ENCODE data around the gene VAV3.
"Not testable (repeated sequence)": the region's sequence is repeated elsewhere in the genome, so short reads cannot be mapped to it uniquely, and the experiment has no call there.

Gene VAV3

GRCh38 chr1:107935396-107936064, 29.4 kb downstream of the VAV3 start:
- DNase-seq = no peak

DNA sequence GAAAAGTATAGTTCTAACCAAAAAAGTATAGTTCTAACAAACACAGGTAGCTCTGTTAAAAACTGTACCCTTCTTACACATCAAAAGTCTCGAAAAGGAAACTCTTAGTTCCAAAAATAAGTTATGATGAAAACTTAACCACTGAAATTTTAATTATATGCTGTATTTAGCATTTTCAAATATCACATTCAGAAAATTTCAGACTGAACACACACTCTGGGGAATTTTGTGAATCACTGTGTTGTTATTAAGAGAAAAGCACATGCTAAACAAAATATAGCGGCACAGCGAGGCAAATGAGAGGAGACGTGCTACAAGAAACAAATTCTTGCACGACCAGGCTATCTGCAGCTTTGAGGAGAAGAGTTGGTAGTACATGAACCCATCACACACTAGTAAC, 30.4 kb downstream of the VAV3 start:
- no peak for DNase-seq

DNA sequence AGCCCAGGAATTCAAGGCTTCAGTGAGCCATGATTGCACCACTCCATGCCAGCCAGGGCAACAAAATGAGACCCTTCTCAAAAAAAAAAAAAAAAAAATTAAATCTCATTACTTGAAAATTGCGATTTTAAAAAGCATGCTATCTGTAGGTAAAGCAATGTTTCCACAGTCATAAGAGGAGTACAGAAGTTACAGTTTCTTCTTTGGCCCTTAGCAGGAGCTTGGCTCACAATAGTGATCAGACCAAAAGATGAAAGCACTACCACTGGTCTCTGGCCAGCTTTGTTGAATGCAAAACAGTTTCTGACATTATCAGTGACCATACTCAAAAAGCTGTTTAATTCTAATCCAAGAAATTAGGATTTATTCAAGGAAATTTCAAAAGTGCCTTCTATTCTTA, 31.2 kb downstream of the VAV3 start:
- DNase-seq = no peak

DNA sequence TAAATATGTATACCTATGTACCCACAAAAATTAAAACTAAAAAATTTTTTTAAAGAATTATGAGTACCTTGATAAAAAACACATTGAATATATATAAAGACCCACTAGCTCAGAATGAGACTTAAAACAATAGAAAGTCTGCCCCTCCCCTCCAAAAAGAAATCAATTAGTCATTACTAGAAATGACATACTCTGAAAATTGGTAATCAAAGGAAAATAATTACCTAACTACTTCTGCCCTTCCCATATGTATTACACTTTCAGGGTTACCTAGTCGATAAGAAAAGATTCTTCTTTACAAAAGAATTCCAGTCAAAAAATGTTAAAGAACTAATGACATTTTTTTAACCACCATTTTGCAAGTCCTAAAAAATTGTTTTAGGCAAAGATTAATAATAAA, 34.7 kb downstream of the VAV3 start:
- no peak for DNase-seq

DNA sequence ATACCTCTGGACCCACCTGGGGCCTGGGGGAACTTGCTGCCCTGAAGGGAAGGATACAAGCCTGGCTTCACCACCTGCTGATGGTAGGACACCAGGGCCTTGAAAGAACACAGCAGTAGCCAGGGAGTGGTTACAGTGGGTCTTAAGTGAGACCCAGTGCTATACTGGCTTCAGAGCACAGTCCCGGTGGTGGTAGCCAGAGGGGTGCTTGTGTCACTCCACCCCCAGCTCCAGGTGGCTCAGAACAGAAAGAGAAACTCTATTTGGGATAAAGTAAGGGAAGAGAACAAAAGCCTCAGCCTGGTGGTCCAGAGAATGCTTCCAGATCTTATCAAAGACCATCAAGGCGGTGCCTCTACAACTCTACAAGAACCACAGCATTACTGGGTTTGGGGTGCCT, 37.2 kb downstream of the VAV3 start:
- DNase-seq = no peak

DNA sequence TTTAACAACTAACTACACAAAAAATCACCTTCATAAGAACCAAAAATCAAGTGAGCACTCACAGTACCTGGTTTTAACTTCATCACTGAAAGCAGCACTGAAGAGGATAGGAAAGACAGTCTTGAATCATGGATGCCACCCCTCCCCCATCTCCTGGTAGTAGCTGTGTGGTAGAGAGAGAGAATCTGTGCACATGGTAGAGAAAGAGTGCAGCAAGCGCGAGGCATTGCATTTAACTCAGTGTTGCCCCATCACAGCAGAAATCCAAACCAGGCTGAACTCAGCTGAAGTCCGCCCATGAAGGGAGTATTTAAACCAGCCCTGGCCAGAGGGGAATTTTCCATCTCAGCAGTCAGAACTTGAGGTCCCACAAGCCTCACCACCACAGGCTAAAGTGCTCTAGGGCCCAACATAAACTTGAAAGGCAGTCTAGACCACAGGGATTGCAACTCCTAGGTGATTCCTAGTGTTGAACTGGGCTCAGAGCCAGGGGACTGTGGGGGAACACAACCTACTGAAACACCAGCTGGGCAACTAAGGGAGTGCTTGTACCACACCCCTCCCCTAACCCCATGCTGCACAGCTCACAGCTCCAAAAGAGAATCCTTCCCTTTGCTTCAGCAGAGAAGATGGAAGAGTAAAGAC, 38.4 kb downstream of the VAV3 start:
- no peak for DNase-seq

GRCh38 chr1:107925565-107925964, 39.4 kb downstream of the VAV3 start:
- no peak for DNase-seq

DNA sequence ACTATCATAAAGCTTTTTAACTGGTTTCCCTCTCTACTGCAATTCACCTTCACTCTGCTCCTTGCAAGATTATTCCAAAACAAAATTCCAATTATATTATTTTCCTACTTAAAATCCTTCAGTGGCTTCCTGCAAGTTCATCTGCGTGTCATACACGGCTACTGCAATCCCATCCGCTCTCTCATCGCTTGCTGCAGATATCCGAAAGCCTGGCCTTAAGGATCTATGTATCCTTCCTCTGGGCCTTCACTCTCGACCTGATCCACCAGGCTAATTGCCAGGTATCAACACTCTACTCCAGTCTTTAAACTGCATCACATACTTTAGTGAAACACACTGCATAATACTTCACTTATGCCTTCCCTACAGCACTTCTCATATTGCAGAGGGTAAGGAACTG, 44.0 kb downstream of the VAV3 start:
- no peak for DNase-seq

DNA sequence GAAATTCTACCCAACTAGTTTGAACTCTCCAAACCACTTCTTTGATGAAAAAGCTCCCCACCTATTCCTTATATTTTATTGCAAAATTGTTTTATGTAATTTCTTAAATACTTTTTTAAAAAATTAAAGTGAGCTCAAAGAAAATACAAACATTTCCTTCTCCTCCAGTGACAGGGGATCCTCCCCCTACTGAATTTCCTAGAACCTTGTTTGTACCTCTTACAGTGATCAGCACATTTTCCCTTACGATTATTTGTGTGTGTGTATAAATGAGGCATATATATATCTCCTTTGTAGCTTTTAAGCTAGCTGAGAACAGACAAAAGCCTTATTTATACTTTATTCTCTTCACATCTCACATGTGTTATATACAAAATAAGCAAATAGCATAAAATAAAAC, 44.4 kb downstream of the VAV3 start:
- DNase-seq = no peak

GRCh38 chr1:107919953-107920352, 45.0 kb downstream of the VAV3 start:
- DNase-seq = no peak

GRCh38 chr1:107914119-107914765, 50.7 kb downstream of the VAV3 start:
- no peak for DNase-seq

GRCh38 chr1:107912656-107913055, 52.3 kb downstream of the VAV3 start:
- DNase-seq = no peak

- DNase-seq = no peak
These were observed 64.7 kb downstream of the VAV3 start for GRCh38 chr1:107900090-107900945.

GRCh38 chr1:107899655-107900054, 65.3 kb downstream of the VAV3 start:
- DNase-seq = no peak

DNA sequence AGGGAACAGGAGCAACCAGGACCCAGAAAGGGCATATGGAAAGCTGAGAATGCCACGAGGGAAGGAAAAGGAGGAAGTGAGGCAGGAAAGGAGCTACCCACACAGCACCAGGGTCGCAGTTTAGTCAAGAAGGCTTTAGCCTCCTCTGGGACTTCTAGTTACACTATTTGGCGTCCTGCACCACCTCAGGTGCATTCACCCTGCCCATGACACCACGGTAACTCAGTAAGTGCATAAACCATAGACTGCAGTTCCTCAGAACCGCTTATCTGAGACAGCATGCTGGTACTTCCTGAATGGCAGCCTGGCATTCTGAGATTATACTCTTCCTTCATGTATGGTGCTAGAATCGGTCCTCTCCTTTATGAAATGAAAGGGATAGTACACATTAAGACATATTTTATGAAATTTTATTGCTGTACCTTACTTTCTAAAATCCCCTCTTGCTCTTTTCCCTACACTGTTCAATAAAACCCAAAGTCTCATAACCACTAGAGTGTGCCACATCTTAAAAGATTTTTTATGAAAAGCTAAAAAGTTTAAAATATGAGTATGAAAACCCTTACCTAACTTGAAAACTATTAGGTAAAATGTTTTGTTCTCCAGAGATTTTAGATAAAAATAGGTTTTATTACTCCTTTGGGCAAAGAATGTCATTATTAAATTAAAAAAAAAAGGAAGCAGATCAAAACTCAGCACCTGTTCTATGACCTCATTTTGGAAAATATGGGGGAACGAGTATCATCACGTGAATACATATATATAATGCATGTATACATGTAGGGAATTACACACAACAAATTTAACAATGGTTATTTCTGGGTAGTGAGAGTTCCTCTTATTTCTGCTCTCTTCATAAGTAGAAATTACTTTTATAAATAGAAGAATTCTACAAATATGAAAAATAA, 67.3 kb downstream of the VAV3 start:
- no peak for DNase-seq

DNA sequence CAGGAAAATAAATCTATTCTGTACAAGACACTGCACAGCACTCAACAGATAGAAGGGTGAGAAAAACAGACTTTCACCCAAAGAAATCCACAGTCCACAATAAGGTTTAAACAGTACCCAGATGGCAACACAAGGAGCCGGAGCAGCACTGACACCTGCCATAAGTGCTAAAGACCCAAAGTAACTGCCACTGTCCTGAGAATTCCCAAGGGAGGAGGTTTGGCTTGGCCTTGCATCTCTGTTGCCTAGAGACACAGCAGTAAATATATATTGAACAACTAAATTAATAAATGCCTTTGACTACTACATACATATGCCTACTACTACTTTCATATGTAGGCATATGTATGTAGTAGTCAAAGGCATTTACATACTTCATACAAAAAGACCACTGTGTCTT, 68.0 kb downstream of the VAV3 start:
- DNase-seq = no peak

- DNase-seq = no peak
These were observed 68.6 kb downstream of the VAV3 start for GRCh38 chr1:107896401-107896800.

DNA sequence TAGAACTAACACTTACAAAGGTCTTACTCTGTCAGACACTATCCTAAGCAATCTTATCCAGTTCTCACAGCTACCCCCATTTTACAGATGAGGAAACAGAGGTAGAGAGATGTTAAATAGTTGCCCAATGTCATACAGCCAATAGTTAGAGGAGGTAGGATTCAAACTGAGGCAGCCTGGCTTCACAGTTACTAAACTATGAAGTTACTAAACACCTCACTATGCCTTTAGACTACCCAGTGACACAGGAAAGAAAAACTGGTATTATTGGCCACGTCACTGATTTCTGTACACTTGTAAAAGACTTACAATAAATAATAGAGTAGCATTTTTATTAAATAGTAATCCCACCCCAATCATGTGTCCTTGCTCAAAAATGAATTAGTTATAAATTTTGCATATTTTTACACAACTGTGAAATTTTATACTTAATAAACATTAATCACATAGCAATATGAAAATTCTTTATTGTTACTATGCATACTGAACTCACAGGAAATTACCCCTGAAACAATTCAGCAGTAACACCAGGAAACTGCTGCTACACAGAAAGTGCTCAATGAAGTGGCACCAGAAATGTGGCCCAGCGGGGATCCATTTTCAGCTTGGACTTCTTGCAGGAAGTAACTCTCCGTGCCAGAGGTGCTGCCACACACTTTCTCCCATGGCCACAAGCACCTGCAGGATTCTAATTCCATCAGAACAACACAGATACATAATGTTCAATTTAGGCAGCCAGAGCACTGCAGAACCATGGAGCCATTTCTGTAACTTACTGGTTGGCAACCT, 69.4 kb downstream of the VAV3 start:
- no peak for DNase-seq

GRCh38 chr1:107894605-107895004, 70.4 kb downstream of the VAV3 start:
- DNase-seq = no peak

DNA sequence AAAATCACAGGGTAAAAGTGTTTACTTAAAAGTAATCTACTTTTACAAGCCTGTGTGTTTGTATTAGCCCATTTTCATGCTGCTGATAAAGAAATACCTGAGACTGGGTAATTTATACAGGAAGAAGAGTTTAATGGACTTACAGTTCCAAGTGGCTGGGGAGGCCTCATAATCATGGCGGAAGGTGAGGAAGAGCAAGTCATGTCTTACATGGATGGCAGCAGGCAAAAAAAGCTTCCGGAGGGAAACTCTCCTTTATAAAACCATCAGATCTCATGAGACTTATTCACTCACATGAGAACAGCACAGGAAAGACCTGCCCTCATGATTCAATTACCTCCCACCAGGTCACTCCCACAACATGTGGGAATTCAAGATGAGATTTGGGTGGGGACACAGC, 71.6 kb downstream of the VAV3 start:
- DNase-seq = not testable (repeated sequence)

DNA sequence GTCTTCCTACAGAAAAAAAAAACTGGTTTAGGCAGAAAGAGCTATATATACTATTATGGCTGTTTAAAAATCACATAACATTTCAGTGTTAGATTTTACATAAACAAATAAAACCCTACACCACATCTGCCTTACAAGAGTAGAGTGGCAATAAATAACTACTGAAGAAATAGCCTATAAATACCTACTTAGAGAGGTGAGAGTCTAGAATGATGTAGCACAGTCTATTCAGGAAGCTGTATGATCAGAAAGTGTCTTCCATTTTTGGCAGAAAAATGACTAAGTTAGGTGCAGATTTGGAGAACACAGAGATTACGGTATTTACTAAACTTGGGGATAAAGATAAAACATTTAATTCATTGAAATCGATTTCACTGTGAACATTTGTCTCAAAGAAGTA, 75.5 kb downstream of the VAV3 start:
- DNase-seq = no peak

DNA sequence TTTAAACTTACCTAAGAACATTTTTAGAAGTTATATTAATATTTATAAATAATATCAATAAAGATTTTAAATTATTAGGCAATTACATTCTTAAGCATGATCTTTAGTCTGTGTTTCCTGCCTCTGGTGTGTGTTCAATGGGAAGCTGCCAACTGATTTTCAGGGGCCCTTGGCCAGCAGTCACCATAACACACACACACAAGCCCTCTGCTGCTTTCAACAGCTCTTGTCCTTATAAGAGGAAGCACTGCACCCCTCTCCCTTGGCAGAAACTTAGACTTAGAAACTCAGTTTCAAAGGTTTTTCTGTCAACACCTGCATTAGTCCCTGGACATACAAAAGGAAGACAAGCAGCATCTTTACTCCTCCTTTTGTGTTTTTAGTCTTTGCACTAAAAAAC, 81.4 kb downstream of the VAV3 start:
- no peak for DNase-seq

All from activated gamma-delta T cell (primary cell).